ENCODE data around the gene YLPM1. TPM values are rescaled to one million over a fixed set of nuclear protein-coding genes. Genes with fewer than 3 reads are reported as not detected.
A peak's percentile ranks its signal among the peaks of the same experiment; 100 is the strongest.

YLPM1 gene
- total and polyA plus RNA-seq, 2 donors (not counting 3 experiments of a cell fraction or from before 2014, with no cell fraction given), result 14.9 to 85.7 TPM

GRCh38 chr14:74882103-74882920 is 119.2 kb downstream of the YLPM1 start:
- no peaks in the 10 kb centered on the region for H3K36me3 ChIP-seq (ENCODE audit: control insufficient read depth in 2 of 2, extremely low read depth in 1 of 2, insufficient read depth in 2 of 2, low read length in 2 of 2)
- peaks cover 54% of the 10 kb centered on the region for H3K79me2 ChIP-seq (ENCODE audit: control insufficient read depth, insufficient read depth, low read length)
- DNase-seq (ENCODE audit: low read depth, low spot score) (peak; percentile 70), FAIRE-seq (no peak)
- H3K4me2 ChIP-seq (ENCODE audit: insufficient read depth, low read length), result peak overlapping the region; percentile 99
- TF ChIP-seq POLR2A (IDR thresholded peaks at IDR 0.05; ENCODE audit: low read depth, low read length), result no peak
- ChIA-PET POLR2A (interaction anchor here (0.8 kb wide), 1 partner anchor 58 kb away, joined by 3 read pairs; no protein-coding TSS in a partner anchor), CTCF (interaction anchor here (0.8 to 14.1 kb wide), 7 partner anchors 12 to 273 kb away, joined by 3 to 245 read pairs (median 7); no protein-coding TSS in a partner anchor)
- peak overlapping the region; percentile 74 for H3K27ac ChIP-seq (ENCODE audit: insufficient read depth, low read depth, low read length)
- H2AFZ ChIP-seq (ENCODE audit: low read depth, low read length), result peak overlapping the region; percentile 35
- peak overlapping the region; percentile 88 for H3K9ac ChIP-seq (replicated peaks; ENCODE audit: extremely low read depth, insufficient read depth, low read length)
- no peaks in the 10 kb centered on the region for H3K27me3 ChIP-seq (ENCODE audit: control insufficient read depth in 2 of 2, insufficient read depth in 2 of 2, low read length in 2 of 2)
- no peaks in the 10 kb centered on the region for H3K9me3 ChIP-seq (replicated peaks; ENCODE audit: control insufficient read depth, insufficient read depth, low read length)
- TSS peak; percentile 41 for BruUV-seq (replicated peaks)
- H3K4me1 ChIP-seq (ENCODE audit: control insufficient read depth, extremely low read depth, insufficient read depth, low read length), result peaks cover 24% of the 10 kb centered on the region
- peak overlapping the region; percentile 49 to 95 (median 93) for H3K4me3 ChIP-seq (replicated peaks in 1 of 3; ENCODE audit: insufficient read depth in 1 of 3, low read depth in 1 of 3, low read length in 3 of 3)
- peaks cover 3% of the 10 kb centered on the region for H3K9me1 ChIP-seq (replicated peaks; ENCODE audit: control insufficient read depth, extremely low read depth, insufficient read depth, low read length)
- dilution Hi-C loops (cut with MboI; ENCODE audit: extremely low pct_ligation_motif_present, low sequenced_read_pairs) (no loop called here), intact Hi-C loops (cut with micrococcal nuclease) (no loop called here)
- H4K20me1 ChIP-seq (replicated peaks; ENCODE audit: control insufficient read depth, extremely low read depth, insufficient read depth, low read length), result peaks cover 6% of the 10 kb centered on the region

Other genes starting within 250 kb of the YLPM1 start
- gene LTBP2, start 151.1 kb upstream of the YLPM1 start, total RNA-seq, result 264 and 268 TPM in 2 replicates
- 208 and 209 TPM in 2 replicates for gene LTBP2, start 151.1 kb upstream of the YLPM1 start, polyA plus RNA-seq
- gene AREL1, start 50.2 kb upstream of the YLPM1 start, total RNA-seq, result 46.4 and 50.3 TPM in 2 replicates
- 67.2 and 87.1 TPM in 2 replicates for gene AREL1, start 50.2 kb upstream of the YLPM1 start, polyA plus RNA-seq
- 57.8 and 58.2 TPM in 2 replicates for gene FCF1, start 50.2 kb upstream of the YLPM1 start, total RNA-seq
- gene FCF1, start 50.2 kb upstream of the YLPM1 start, polyA plus RNA-seq, result 24.4 and 26.2 TPM in 2 replicates
- not detected in 2 replicates for gene PROX2, start 112.8 kb downstream of the YLPM1 start, total RNA-seq
- gene PROX2, start 112.8 kb downstream of the YLPM1 start, polyA plus RNA-seq, result 0.01 TPM in 1 of 2 replicates, not detected in the other
- gene DLST, start 118.6 kb downstream of the YLPM1 start, total RNA-seq, result 105 and 110 TPM in 2 replicates
- gene DLST, start 118.6 kb downstream of the YLPM1 start, polyA plus RNA-seq, result 91.0 and 98.4 TPM in 2 replicates
- 23.8 and 25.6 TPM in 2 replicates for gene RPS6KL1, start 159.9 kb downstream of the YLPM1 start, total RNA-seq
- gene RPS6KL1, start 159.9 kb downstream of the YLPM1 start, polyA plus RNA-seq, result 10.2 TPM in 2 replicates
- 206 and 254 TPM in 2 replicates for gene PGF, start 192.3 kb downstream of the YLPM1 start, total RNA-seq
- 89.0 and 102 TPM in 2 replicates for gene PGF, start 192.3 kb downstream of the YLPM1 start, polyA plus RNA-seq
- gene EIF2B2, start 239.6 kb downstream of the YLPM1 start, total RNA-seq, result 97.0 and 103 TPM in 2 replicates
- gene EIF2B2, start 239.6 kb downstream of the YLPM1 start, polyA plus RNA-seq, result 143 and 146 TPM in 2 replicates